Stomach (tissue), 9 donors: Measurements from ENCODE around the gene ATP6V0D1. TPM values are rescaled to one million over a fixed set of nuclear protein-coding genes. Genes with fewer than 3 reads are reported as not detected.
"Not testable (repeated sequence)": the region's sequence is repeated elsewhere in the genome, so short reads cannot be mapped to it uniquely, and the experiment has no call there.

Experiments used
- DNase-seq, 2 donors: peaks; one replicate each; pipeline versions ENCODE4 v3.0.0 to v3.0.0-alpha.2; 2013 to 2019
- H3K27ac ChIP-seq, 5 donors: fragments of 200-600 bp in 4 of 5; sonication (generic) in 4 of 5; one replicate each; pipeline ENCODE4 v1.5.1; 2013 to 2019; ENCODE audit warnings: mild to moderate bottlenecking in 1 of 5, moderate library complexity in 1 of 5
- H3K27me3 ChIP-seq, 3 donors: fragments of 200-600 bp; sonication (generic); one replicate each; pipeline ENCODE4 v1.5.1; 2017 to 2019; ENCODE audit warnings: mixed run types in 1 of 3
- H3K36me3 ChIP-seq, 4 donors: fragments of 200-600 bp; sonication (generic); 1 replicate in 3 of 4; 2 replicates in 1 of 4; pipeline ENCODE4 v1.5.1; 2016 to 2019
- H3K4me1 ChIP-seq, 4 donors: fragments of 200-600 bp; sonication (generic); one replicate each; pipeline ENCODE4 v1.5.1; 2016 to 2019
- H3K4me3 ChIP-seq, 4 donors: fragments of 200-600 bp; sonication (generic) in 3 of 4; one replicate each; pipeline ENCODE4 v1.5.1; 2016 to 2019; ENCODE audit warnings: mild to moderate bottlenecking in 1 of 4
- H3K9me3 ChIP-seq, 4 donors: fragments of 200-600 bp; sonication (generic); one replicate each; pipeline ENCODE4 v1.5.1; 2016 to 2019
- EP300 ChIP-seq: sonication (generic); formaldehyde crosslinking; IDR thresholded peaks from one replicate; pipeline ENCODE4 v1.6.1; 2017; ENCODE audit warnings: antibody characterized with exemption
- POLR2A ChIP-seq, 4 donors: fragments of 450-650 bp; IDR thresholded peaks; one replicate each; pipeline ENCODE4 v1.6.1; 2016; ENCODE audit warnings: antibody characterized with exemption in 4 of 4, control low read depth in 2 of 4, mild to moderate bottlenecking in 1 of 4, moderate library complexity in 1 of 4
- POLR2AphosphoS5 ChIP-seq, 3 donors: sonication (generic); formaldehyde crosslinking; IDR thresholded peaks; one replicate each; pipeline ENCODE4 v1.6.1; 2016; ENCODE audit warnings: antibody characterized with exemption in 3 of 3
- WGBS, 5 donors: extraction: QIAGEN DNeasy Blood & Tissue Kit in 3 of 5; methylation state at CpG; one replicate each; pipeline versions ENCODE4 v1.1.5 to v1.1.7; 2013 to 2018; 5-methylcytosine and 5-hydroxymethylcytosine counted together
- intact Hi-C: fragments of 100-400 bp; cut with DNase I; formaldehyde crosslinking; loops from one replicate; pipeline ENCODE4 v1.15.1; 2023; ENCODE audit warnings: low total_unique reads
- polyA plus RNA-seq, 3 donors: library from polyadenylated mRNA; stranded (reverse); fragments of 200-250 nt; gene quantifications; one replicate each; pipeline ENCODE4 v1.2.3, GENCODE V29; 2013
- total RNA-seq, 5 donors: library from RNA; depleted of rRNA; stranded (reverse); fragments of >200 nt; gene quantifications; one replicate each; pipeline versions ENCODE4 v1.1.0 to v1.2.3, GENCODE V29; 2014 to 2016
- TF ChIP-seq, protein P1 (sequence below), 7 experiments: fragments of 450-650 bp in 4 of 7; fragments of 200-600 bp in 3 of 7; sonication (generic) in 3 of 7; IDR thresholded peaks; one replicate each; pipeline ENCODE4 v1.5.1; 2016 to 2019; ENCODE audit warnings: antibody characterized with exemption in 7 of 7, control low read depth in 2 of 7, mild to moderate bottlenecking in 1 of 7
- donor health status: healthy with polysubstance abuse.
- donor health status: Bipolar disorder and iron deficiency.
- donor health status: healthy.

Gene ATP6V0D1
- total and polyA plus RNA-seq, 8 donors, result 23.5 to 102 (median 64.9) TPM

GRCh38 chr16:67417333-67418061 is 63.5 kb downstream of the ATP6V0D1 start:
- no peak for DNase-seq
- no peaks in the 10 kb centered on the region for H3K36me3 ChIP-seq
- TF ChIP-seq, protein P1, sequence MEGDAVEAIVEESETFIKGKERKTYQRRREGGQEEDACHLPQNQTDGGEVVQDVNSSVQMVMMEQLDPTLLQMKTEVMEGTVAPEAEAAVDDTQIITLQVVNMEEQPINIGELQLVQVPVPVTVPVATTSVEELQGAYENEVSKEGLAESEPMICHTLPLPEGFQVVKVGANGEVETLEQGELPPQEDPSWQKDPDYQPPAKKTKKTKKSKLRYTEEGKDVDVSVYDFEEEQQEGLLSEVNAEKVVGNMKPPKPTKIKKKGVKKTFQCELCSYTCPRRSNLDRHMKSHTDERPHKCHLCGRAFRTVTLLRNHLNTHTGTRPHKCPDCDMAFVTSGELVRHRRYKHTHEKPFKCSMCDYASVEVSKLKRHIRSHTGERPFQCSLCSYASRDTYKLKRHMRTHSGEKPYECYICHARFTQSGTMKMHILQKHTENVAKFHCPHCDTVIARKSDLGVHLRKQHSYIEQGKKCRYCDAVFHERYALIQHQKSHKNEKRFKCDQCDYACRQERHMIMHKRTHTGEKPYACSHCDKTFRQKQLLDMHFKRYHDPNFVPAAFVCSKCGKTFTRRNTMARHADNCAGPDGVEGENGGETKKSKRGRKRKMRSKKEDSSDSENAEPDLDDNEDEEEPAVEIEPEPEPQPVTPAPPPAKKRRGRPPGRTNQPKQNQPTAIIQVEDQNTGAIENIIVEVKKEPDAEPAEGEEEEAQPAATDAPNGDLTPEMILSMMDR (IDR thresholded peaks at IDR 0.05), result no peak
- TF ChIP-seq EP300 (no peak), POLR2A (IDR thresholded peaks at IDR 0.05) (no peak), POLR2AphosphoS5 (IDR thresholded peaks at IDR 0.05) (no peak)
- no peak overlapping the region for H3K27ac ChIP-seq
- no peak overlapping the region for H3K4me3 ChIP-seq
- H3K9me3 ChIP-seq, result no peaks in the 10 kb centered on the region
- 50 to 68% (median 58%) methylated on average over 2 of the region's 2 CpGs for WGBS, 5 donors
- intact Hi-C loops, result no loop called here
- no peaks in the 10 kb centered on the region for H3K27me3 ChIP-seq
- H3K4me1 ChIP-seq, result peaks cover 13 to 34% (median 30%) of the 10 kb centered on the region in 4 donors

DNA sequence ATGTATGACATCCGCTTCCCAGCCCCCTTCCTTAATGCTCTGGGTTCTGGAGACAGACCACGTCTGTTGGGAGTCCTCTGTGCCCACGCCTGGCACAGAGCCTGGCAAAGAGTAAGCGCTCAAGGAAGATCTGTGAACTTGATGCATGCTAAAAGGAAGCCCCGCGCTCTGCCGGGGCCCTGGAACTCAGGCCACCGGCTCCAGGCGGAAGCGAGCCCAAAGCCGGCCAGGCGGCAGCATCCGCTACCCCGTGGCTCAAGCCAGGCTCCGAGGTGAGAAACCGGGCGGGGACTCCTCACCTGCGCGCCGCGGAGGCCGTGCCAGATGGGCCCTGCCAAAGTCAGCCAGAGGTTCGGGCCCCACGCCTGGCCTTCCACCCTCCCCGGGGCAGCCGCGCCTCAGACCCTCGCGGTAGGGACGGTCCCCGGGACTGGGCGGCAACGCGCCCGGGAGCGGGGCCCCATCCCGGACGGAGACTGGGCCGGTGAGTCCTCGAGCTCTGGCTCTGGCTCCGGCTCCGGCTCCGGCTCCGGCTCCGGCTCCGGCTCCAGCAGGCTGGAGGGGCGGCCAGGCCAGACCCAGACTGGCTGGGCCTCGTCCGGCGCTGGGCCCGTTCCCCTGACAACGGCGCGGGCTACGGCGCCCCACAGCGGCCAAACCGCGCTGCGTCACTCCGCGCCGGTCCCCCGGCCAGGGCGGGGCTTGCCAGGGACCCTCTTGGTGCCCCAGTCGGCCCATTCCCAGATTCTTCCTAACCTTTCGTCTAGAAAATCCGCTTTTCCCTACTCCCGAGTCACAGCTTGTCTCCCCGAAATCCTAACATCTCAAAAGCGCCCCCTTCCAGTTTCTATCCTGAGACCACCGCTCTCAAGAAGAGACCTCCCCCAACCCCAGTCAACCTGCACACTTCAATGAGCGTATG is 64.8 kb downstream of the ATP6V0D1 start, which contains the start of gene ZDHHC1:
TSS of gene ZDHHC1 (minus strand) at position 606 of the 922 bp plus-strand sequence. CDS start 8,702 bp downstream, outside the sequence.
- Histone ChIP-seq H3K27me3 (no peaks in the 10 kb centered on the region), H3K4me3 (peak within 1 kb of the TSS; percentile 67 to 83 (median 74)), H3K36me3 (no peaks in the 10 kb centered on the region), H3K4me1 (peaks cover 13 to 34% (median 30%) of the 10 kb centered on the region in 4 donors), H3K9me3 (no peaks in the 10 kb centered on the region), H3K27ac (peak within 1 kb of the TSS; percentile 61 to 87 (median 85))
- TF ChIP-seq POLR2A (IDR thresholded peaks at IDR 0.05) (no peak), EP300 (no peak), POLR2AphosphoS5 (IDR thresholded peaks at IDR 0.05) (peak; percentile 46 to 81 (median 56))
- TF ChIP-seq, protein P1 (IDR thresholded peaks at IDR 0.05), result peak in 4 of 7 experiments; percentile 48 to 68 (median 52)
- intact Hi-C loops, result no loop called here
- 1 to 6% (median 2%) methylated on average over 14 to 73 of the region's 73 CpGs for WGBS, 5 donors
- peak; percentile 76 to 93 for DNase-seq

GRCh38 chr16:67415421-67415820 is 65.5 kb downstream of the ATP6V0D1 start:
- H3K36me3 ChIP-seq, DNase-seq, H3K9me3 ChIP-seq, intact Hi-C loops, H3K27me3 ChIP-seq: not testable (repeated sequence)
- Histone ChIP-seq H3K27ac (peak overlapping the region in 4 of 5 donors; percentile 81 to 87 (median 86)), H3K4me1 (peaks cover 13 to 34% (median 30%) of the 10 kb centered on the region in 4 donors), H3K4me3 (peak overlapping the region; percentile 67 to 83 (median 74))
- 86 to 96% (median 95%) methylated on average over 19 of the region's 19 CpGs for WGBS, 5 donors

DNA sequence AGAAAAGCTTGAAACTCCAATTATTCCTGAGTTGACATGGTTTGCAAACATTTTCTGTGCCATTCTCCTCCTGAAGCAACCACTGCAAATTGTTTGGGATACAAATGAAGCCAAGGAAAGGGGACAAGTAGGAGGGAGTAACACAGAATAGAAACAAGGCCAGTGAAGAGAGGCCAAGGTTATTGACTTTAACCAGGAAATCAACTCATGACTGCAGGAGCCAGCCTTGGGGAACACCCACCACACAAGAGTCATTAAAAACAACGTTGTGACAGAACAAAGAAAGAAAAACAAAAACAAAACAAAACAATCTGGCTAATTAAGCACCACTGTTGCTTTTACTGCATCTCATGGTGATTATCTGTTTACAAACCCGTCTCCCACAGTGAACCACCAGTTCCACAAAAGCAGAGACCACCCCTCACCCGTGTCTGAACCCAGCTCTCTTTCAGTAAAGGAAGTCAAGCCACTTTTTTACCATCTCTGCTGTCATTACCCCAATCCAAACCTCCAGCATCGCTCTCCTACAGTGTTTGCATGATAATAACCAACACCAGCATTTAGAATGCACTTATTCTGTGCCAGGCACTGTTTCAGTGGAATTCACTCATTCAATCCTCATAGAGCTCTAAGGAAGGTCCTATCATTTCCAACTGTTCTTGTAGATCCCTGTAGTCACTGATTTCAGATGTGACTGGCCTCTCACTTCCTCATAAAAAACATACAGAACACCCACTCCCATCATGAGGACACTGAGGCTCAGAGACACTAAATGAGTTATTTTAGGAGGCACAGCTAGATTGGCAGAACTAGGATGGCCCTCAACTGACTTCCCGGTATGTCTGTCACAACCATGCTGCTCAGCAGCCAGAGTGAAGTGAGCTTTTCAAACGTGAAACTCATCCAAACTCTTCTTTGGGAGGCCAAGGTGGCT is 66.7 kb downstream of the ATP6V0D1 start:
- peaks cover 0 to 3% (median 0%) of the 10 kb centered on the region in 4 donors for H3K36me3 ChIP-seq
- WGBS, 5 donors, result 53 to 65% (median 60%) methylated on average over 6 of the region's 6 CpGs
- H3K27ac ChIP-seq, result peak overlapping the region in 2 of 5 donors; percentile 1 to 29
- H3K4me3 ChIP-seq, result no peak overlapping the region
- H3K4me1 ChIP-seq, result peaks cover 13 to 34% (median 30%) of the 10 kb centered on the region in 4 donors
- intact Hi-C loops, result no loop called here
- no peaks in the 10 kb centered on the region for H3K9me3 ChIP-seq
- TF ChIP-seq, protein P1 (IDR thresholded peaks at IDR 0.05), result no peak
- TF ChIP-seq EP300 (no peak), POLR2A (IDR thresholded peaks at IDR 0.05) (no peak), POLR2AphosphoS5 (IDR thresholded peaks at IDR 0.05) (no peak)
- H3K27me3 ChIP-seq, result no peaks in the 10 kb centered on the region
- DNase-seq, result no peak
